H1 (cell line): ENCODE results near the gene MAGI1. TPM values are rescaled to one million over a fixed set of nuclear protein-coding genes. Genes with fewer than 3 reads are reported as not detected.

ENCODE experiments used
- CTCF ChIA-PET: fragments of 300-600 bp; sonication (Branson Sonifier 250); formaldehyde crosslinking; loops from one replicate; lab custom pipeline; 2021; ENCODE audit not compliant: partially characterized antibody; lab: Charles Lee
- POLR2A ChIA-PET: fragments of 300-600 bp; sonication (Branson Sonifier 250); formaldehyde crosslinking; loops from one replicate; lab custom pipeline; 2021; ENCODE audit warnings: inconsistent platforms; ENCODE audit not compliant: partially characterized antibody; lab: Charles Lee
- DNase-seq, 2 experiments: peaks; one replicate each; pipeline versions ENCODE4 v3.0.0 to v3.0.0-alpha.2; 2010 to 2022; ENCODE audit warnings: low spot score in 2 of 2, low read depth in 1 of 2, mixed read lengths in 1 of 2
- FAIRE-seq: peaks from 2 replicates; lab custom pipeline; 2011; peaks lifted over from hg19 to GRCh38; lab: Jason Lieb, UNC
- H2AFZ ChIP-seq: 2 replicates; pipeline ENCODE4 v1.8.1; 2012; ENCODE audit warnings: low read length, inconsistent platforms
- H2AK5ac ChIP-seq: 2 replicates; pipeline ENCODE4 v1.6.1; 2013; ENCODE audit warnings: low read depth, low read length
- H2BK120ac ChIP-seq: replicated peaks from 2 replicates; pipeline ENCODE3; 2013; ENCODE audit warnings: low read depth, low read length, inconsistent platforms
- H2BK12ac ChIP-seq: 2 replicates; pipeline ENCODE4 v1.6.1; 2013; ENCODE audit warnings: low read depth, low read length
- H2BK15ac ChIP-seq: 2 replicates; pipeline ENCODE4 v1.6.1; 2013; ENCODE audit warnings: low read length
- H2BK20ac ChIP-seq: 2 replicates; pipeline ENCODE4 v1.6.1; 2013; ENCODE audit warnings: low read length
- H2BK5ac ChIP-seq: 2 replicates; pipeline ENCODE4 v1.6.1; 2013; ENCODE audit warnings: low read depth, low read length
- H3K14ac ChIP-seq: 2 replicates; pipeline ENCODE4 v1.6.1; 2013; ENCODE audit warnings: inconsistent platforms; ENCODE audit not compliant: insufficient read length
- H3K18ac ChIP-seq: 2 replicates; pipeline ENCODE4 v1.6.1; 2013; ENCODE audit warnings: low read length; ENCODE audit errors: extremely low read depth
- H3K23ac ChIP-seq: 2 replicates; pipeline ENCODE4 v1.6.1; 2013; ENCODE audit warnings: inconsistent platforms; ENCODE audit not compliant: insufficient read length
- H3K23me2 ChIP-seq: 2 replicates; pipeline ENCODE4 v1.6.1; 2013; ENCODE audit warnings: low read depth, low read length
- H3K27ac ChIP-seq: 2 replicates; pipeline ENCODE4 v1.6.1; 2011; ENCODE audit warnings: low read depth, low read length, inconsistent platforms
- H3K27me3 ChIP-seq, 4 experiments: replicated peaks in 1 of 4; 1 replicate in 1 of 4; 2 replicates in 3 of 4; pipeline versions ENCODE4 v1.6.1 to v1.8.1; 2011 to 2013; ENCODE audit warnings: low read length in 3 of 4, mild to moderate bottlenecking in 3 of 4, inconsistent platforms in 2 of 4, mixed read lengths in 2 of 4, moderate library complexity in 1 of 4; ENCODE audit not compliant: control insufficient read depth in 3 of 4, insufficient read depth in 3 of 4; ENCODE audit errors: extremely low read depth in 1 of 4
- H3K36me3 ChIP-seq, 4 experiments: 2 replicates each; pipeline versions ENCODE4 v1.6.1 to v1.8.1; 2011 to 2013; ENCODE audit warnings: mild to moderate bottlenecking in 4 of 4, low read length in 3 of 4, moderate library complexity in 2 of 4, control low read depth in 1 of 4, inconsistent platforms in 1 of 4; ENCODE audit not compliant: insufficient read depth in 4 of 4, control insufficient read depth in 2 of 4
- H3K4ac ChIP-seq: replicated peaks from 2 replicates; pipeline ENCODE3; 2013; ENCODE audit warnings: low read length, low read depth, mixed read lengths, inconsistent platforms; ENCODE audit not compliant: insufficient read length
- H3K4me1 ChIP-seq, 4 experiments: replicated peaks in 1 of 4; 1 replicate in 1 of 4; 2 replicates in 3 of 4; pipeline versions ENCODE4 v1.6.1 to v1.8.1; 2011 to 2013; ENCODE audit warnings: low read length in 3 of 4, inconsistent platforms in 2 of 4, mixed read lengths in 1 of 4; ENCODE audit not compliant: insufficient read depth in 4 of 4, control insufficient read depth in 3 of 4
- H3K4me2 ChIP-seq, 2 experiments: 2 replicates each; pipeline versions ENCODE4 v1.6.1 to v1.8.1; 2011 to 2013; ENCODE audit warnings: low read depth in 2 of 2, low read length in 2 of 2, control low read depth in 1 of 2, inconsistent platforms in 1 of 2, mild to moderate bottlenecking in 1 of 2; ENCODE audit not compliant: insufficient read depth in 1 of 2
- H3K4me3 ChIP-seq, 4 experiments: fragments of 200-600, 300-600 bp in 1 of 4; sonication (generic), shearing (Covaris generic), sonication (Bioruptor Twin) in 1 of 4; 2 replicates each; pipeline versions ENCODE4 v1.5.1 to v1.8.1; 2011 to 2016; ENCODE audit warnings: low read length in 4 of 4, low read depth in 3 of 4, control low read depth in 2 of 4, inconsistent platforms in 2 of 4, mild to moderate bottlenecking in 2 of 4, mixed read lengths in 1 of 4, moderate library complexity in 1 of 4; ENCODE audit not compliant: insufficient read depth in 2 of 4; ENCODE audit errors: extremely low read depth in 1 of 4
- H3K56ac ChIP-seq: replicated peaks from 2 replicates; pipeline ENCODE3; 2013; ENCODE audit warnings: low read depth, mild to moderate bottlenecking, mixed read lengths, low read length, inconsistent platforms; ENCODE audit not compliant: insufficient read length
- H3K79me1 ChIP-seq: 2 replicates; pipeline ENCODE4 v1.6.1; 2013; ENCODE audit warnings: low read depth, low read length, control low read depth
- H3K79me2 ChIP-seq, 2 experiments: 2 replicates each; pipeline versions ENCODE4 v1.6.1 to v1.8.1; 2012 to 2013; ENCODE audit warnings: low read length in 2 of 2, mild to moderate bottlenecking in 2 of 2, inconsistent platforms in 1 of 2; ENCODE audit not compliant: insufficient read depth in 2 of 2, control insufficient read depth in 1 of 2
- H3K9ac ChIP-seq, 4 experiments: replicated peaks in 1 of 4; 1 replicate in 1 of 4; 2 replicates in 3 of 4; pipeline versions ENCODE4 v1.6.1 to v1.8.1; 2011 to 2013; ENCODE audit warnings: low read depth in 3 of 4, low read length in 3 of 4, control low read depth in 2 of 4, mild to moderate bottlenecking in 2 of 4, moderate library complexity in 2 of 4, inconsistent platforms in 1 of 4; ENCODE audit errors: extremely low read depth in 1 of 4
- H3K9me3 ChIP-seq, 2 experiments: 2 replicates each; pipeline versions ENCODE4 v1.6.1 to v1.8.1; 2012 to 2013; ENCODE audit warnings: mild to moderate bottlenecking in 2 of 2, moderate library complexity in 2 of 2, control low read depth in 1 of 2, inconsistent platforms in 1 of 2, low read depth in 1 of 2, low read length in 1 of 2, mixed read lengths in 1 of 2; ENCODE audit not compliant: insufficient read depth in 2 of 2
- H4K20me1 ChIP-seq, 2 experiments: replicated peaks in 1 of 2; 2 replicates each; pipeline versions ENCODE3 to v1.8.1; 2011 to 2013; ENCODE audit warnings: inconsistent platforms in 2 of 2, low read length in 2 of 2, mild to moderate bottlenecking in 1 of 2; ENCODE audit not compliant: insufficient read depth in 2 of 2, control insufficient read depth in 1 of 2
- H4K5ac ChIP-seq: 2 replicates; pipeline ENCODE4 v1.6.1; 2013; ENCODE audit warnings: low read length, low read depth, mixed read lengths, inconsistent platforms; ENCODE audit not compliant: insufficient read length
- H4K8ac ChIP-seq: 2 replicates; pipeline ENCODE4 v1.8.0; 2013; ENCODE audit warnings: mild to moderate bottlenecking, moderate library complexity, low read length, inconsistent platforms; ENCODE audit not compliant: insufficient read depth; ENCODE audit errors: extremely low read depth
- H4K91ac ChIP-seq: replicated peaks from 2 replicates; pipeline ENCODE3; 2013; ENCODE audit warnings: low read length, mixed read lengths, inconsistent platforms; ENCODE audit not compliant: insufficient read length
- CBX8 ChIP-seq: fragments of 300-800, 300-1000 bp; sonication (generic); IDR thresholded peaks from 2 replicates; pipeline ENCODE4 v1.7.1; 2016; ENCODE audit warnings: low read depth, low read length, borderline replicate concordance
- CHD1 ChIP-seq: IDR thresholded peaks from 2 replicates; pipeline ENCODE4 v1.6.1; 2012; ENCODE audit warnings: low read depth, low read length, improper control_type of control experiment
- JUND ChIP-seq: IDR thresholded peaks from 2 replicates; pipeline ENCODE4 v1.6.1; 2011; ENCODE audit warnings: mild to moderate bottlenecking, improper control_type of control experiment, low read length
- NRF1 ChIP-seq: IDR thresholded peaks from 2 replicates; pipeline ENCODE4 v1.6.1; 2011; ENCODE audit warnings: mild to moderate bottlenecking, low read depth, low read length, improper control_type of control experiment
- RNF2 ChIP-seq: fragments of 200-900, 300-1000 bp; sonication (generic); IDR thresholded peaks from 2 replicates; pipeline ENCODE4 v1.7.1; 2016; ENCODE audit warnings: borderline replicate concordance, low read depth, mild to moderate bottlenecking, antibody characterized with exemption, low read length; ENCODE audit not compliant: poor library complexity, severe bottlenecking; ENCODE audit errors: missing control alignments
- SAP30 ChIP-seq: fragments of 300-600 bp; sonication (generic); IDR thresholded peaks from 2 replicates; pipeline ENCODE4 v1.7.1; 2012; ENCODE audit warnings: low read length, moderate library complexity, mild to moderate bottlenecking, inconsistent platforms; ENCODE audit not compliant: insufficient read depth, insufficient replicate concordance
- SIX5 ChIP-seq: IDR thresholded peaks from 2 replicates; pipeline ENCODE4 v1.6.1; 2011; ENCODE audit warnings: mild to moderate bottlenecking, low read depth, low read length
- SRF ChIP-seq: IDR thresholded peaks from 2 replicates; pipeline ENCODE4 v1.6.1; 2011; ENCODE audit warnings: mild to moderate bottlenecking, low read depth, low read length, moderate library complexity
- YY1 ChIP-seq: IDR thresholded peaks from 2 replicates; pipeline ENCODE4 v1.6.1; 2011; ENCODE audit warnings: low read depth, mild to moderate bottlenecking, low read length
- ZNF274 ChIP-seq: IDR thresholded peaks from 2 replicates; pipeline ENCODE4 v1.7.0; 2012; ENCODE audit warnings: low read length, borderline replicate concordance; ENCODE audit errors: extremely low read depth
- WGBS, 2 experiments: shearing (Covaris generic) in 1 of 2; methylation state at CpG; one replicate each; pipeline versions ENCODE4 v1.1.6 to v1.1.7; 2013 to 2015; ENCODE audit warnings: low lambda C conversion rate in 2 of 2, mixed read lengths in 2 of 2, inconsistent platforms in 1 of 2, low coverage in 1 of 2, missing lambda C conversion rate in 1 of 2; ENCODE audit not compliant: insufficient replicate concordance in 2 of 2, insufficient coverage in 1 of 2, insufficient read length in 1 of 2; ENCODE audit errors: extremely low coverage in 1 of 2, missing lambda C conversion rate in 1 of 2; 5-methylcytosine and 5-hydroxymethylcytosine counted together
- polyA plus RNA-seq, 7 experiments: library from polyadenylated mRNA; depleted of rRNA in 3 of 7; stranded (reverse) in 5 of 7; unstranded in 2 of 7; fragments of >200 nt in 5 of 7; fragments of 200-250 nt in 2 of 7; gene quantifications; 1 replicate in 5 of 7; 2 replicates in 1 of 7; 4 replicates in 1 of 7; pipeline versions ENCODE4 v1.2.1 to v1.2.3, GENCODE V29; 2011 to 2013; ENCODE audit warnings: missing spikeins in 2 of 7, mixed read lengths in 2 of 7
- total RNA-seq: library from RNA; stranded (reverse); fragmentation: NEBNext Ultra II Directional; extraction: Animal tissue kit (Norgen Biotek cat#: 25700); gene quantifications from 2 replicates; pipeline ENCODE4 v1.2.1, GENCODE V29; 2021
- TF ChIP-seq, protein P1 (sequence below): IDR thresholded peaks from 2 replicates; pipeline ENCODE4 v1.6.1; 2011; ENCODE audit warnings: low read length, improper control_type of control experiment

MAGI1 gene
- total and polyA plus RNA-seq, 2 of the 8 experiments (the other 6 are each of a cell fraction or from before 2014, with no cell fraction given), result 19.8 to 78.0 TPM

DNA sequence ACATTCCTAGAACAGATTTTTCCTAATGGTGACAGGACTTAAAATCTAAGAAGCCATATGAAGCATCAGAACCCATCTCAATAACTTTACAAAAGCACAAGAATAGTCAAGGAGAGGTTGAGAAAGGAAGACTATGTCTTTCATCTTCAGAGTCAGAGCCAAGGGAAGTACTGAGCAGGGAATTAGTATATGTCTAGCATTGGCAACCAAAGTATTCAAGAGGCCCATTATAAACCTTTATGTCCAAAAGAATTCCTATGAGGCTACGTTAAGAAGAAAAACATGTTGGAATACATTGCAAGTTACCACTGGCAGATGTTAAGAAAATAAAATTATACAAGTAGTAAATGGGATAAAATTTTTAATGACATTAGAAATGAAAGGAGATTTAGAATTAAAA is 150.5 kb downstream of the MAGI1 start:
- Histone ChIP-seq H4K20me1 (peaks cover 0 to 6% of the 10 kb centered on the region in 2 experiments), H3K18ac (no peak overlapping the region), H3K23me2 (0 out of 2 replicates have a peak, but pooled peaks cover 2% of the 10 kb centered on the region), H3K4me2 (no peak overlapping the region), H2AFZ (no peak overlapping the region), H3K23ac (no peak overlapping the region), H2BK5ac (no peak overlapping the region), H3K56ac (no peak overlapping the region), H4K91ac (no peak overlapping the region), H3K27me3 (no peaks in the 10 kb centered on the region), H2BK15ac (no peak overlapping the region), H4K5ac (no peak overlapping the region), H3K4me3 (no peak overlapping the region), H2BK20ac (no peak overlapping the region), H3K4ac (no peak overlapping the region), H3K4me1 (peaks cover 0 to 11% (median 5%) of the 10 kb centered on the region in 4 experiments; a peak in 5 of 7 replicates), H3K36me3 (no peaks in the 10 kb centered on the region), H2BK120ac (no peak overlapping the region), H3K9ac (no peak overlapping the region), H2BK12ac (no peak overlapping the region), H3K27ac (no peak overlapping the region), H3K9me3 (no peaks in the 10 kb centered on the region), H2AK5ac (no peak overlapping the region), H3K79me2 (peaks cover 0 to 66% of the 10 kb centered on the region in 2 experiments; a peak in 3 of 4 replicates), H3K14ac (no peak overlapping the region), H3K79me1 (no peaks in the 10 kb centered on the region), H4K8ac (no peak overlapping the region)
- POLR2A ChIA-PET, result no interaction called here
- 86% methylated on average over 1 of the region's 1 CpG; no CpG with 5 or more reads in 1 of the 2 experiments for WGBS, 2 experiments
- no peak for DNase-seq
- no peak for FAIRE-seq
- CTCF ChIA-PET, result interaction anchor here (2.5 kb wide), 1 partner anchor 20 kb away, joined by 6 read pairs; no protein-coding TSS in a partner anchor
- TF ChIP-seq NRF1 (no peak), RNF2 (no peak), SAP30 (no peak), CHD1 (no peak), CBX8 (no peak), YY1 (no peak), SRF (no peak), ZNF274 (no peak), JUND (no peak), SIX5 (no peak)
- TF ChIP-seq, protein P1, sequence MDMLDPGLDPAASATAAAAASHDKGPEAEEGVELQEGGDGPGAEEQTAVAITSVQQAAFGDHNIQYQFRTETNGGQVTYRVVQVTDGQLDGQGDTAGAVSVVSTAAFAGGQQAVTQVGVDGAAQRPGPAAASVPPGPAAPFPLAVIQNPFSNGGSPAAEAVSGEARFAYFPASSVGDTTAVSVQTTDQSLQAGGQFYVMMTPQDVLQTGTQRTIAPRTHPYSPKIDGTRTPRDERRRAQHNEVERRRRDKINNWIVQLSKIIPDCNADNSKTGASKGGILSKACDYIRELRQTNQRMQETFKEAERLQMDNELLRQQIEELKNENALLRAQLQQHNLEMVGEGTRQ, result no peak
